GM18520 (cell line): ENCODE measurements around the gene CPSF2.

Experiments
- ATAC-seq: cut with Tn5 transposase; IDR thresholded peaks from one replicate; pipeline ENCODE4 v1.9.1; 2021; ENCODE audit not compliant: unreplicated experiment

CPSF2 gene

DNA sequence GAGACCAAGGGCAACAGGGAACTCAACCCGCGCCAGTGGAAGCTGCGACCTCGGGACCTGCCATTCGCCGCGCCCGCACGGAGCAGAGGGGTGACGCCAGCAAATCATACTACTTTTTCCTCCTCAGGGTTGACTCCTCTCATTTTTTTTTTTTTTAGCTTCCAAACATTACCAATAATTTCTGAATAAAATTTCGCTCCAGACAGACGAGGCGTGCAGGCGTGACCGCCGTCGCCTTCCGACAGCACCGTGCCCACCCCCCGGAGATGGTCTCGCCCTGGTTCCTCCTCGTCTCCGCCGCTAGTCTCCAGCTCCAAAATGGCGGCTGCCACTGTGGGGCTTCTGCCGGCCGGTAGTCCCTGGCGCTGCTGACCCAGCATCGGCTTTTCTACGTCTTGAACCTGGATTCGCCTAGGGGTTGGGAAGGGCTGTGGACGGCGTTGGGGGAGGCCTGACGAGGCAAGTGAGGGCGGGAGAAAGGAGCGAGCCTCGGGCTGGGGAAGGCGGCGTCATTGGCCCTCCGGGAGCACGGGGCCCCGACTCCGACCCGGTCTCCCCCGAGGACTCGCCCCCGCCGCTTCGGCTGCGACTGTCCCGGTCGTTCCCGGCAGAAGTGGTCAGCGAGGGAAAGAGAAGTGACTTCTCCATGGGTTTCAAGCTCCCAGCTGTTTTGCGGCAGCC is at the start of gene CPSF2, which contains the start of gene NDUFB1:
Gene CPSF2 (plus strand): TSS at position 300 of the 681 bp plus-strand sequence. CDS start 9,016 bp downstream, outside the sequence.
Gene NDUFB1 (minus strand): TSS at position 37 of the 681 bp plus-strand sequence. CDS start 4,069 bp downstream, outside the sequence.
- peak; percentile 66 for ATAC-seq

DNA sequence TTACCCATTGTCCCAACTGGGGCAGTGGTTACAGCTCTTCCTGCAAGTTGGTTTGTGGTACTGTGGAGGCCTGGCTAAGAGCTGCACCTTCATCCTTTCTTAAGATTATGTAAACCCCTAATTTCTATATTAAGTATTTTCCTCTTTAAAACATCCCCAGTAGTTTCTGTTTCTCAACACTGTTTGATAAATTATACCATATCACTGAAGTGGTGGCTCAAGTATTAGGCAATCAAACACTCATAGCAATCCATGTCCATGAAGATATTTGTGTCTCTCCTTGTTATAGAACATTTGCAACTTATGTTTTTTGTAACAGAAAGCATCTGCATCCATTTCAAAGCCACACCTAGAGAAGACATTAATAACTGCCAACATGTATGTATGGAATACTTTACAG is 47.2 kb upstream of the CPSF2 start:
- ATAC-seq, result no peak

DNA sequence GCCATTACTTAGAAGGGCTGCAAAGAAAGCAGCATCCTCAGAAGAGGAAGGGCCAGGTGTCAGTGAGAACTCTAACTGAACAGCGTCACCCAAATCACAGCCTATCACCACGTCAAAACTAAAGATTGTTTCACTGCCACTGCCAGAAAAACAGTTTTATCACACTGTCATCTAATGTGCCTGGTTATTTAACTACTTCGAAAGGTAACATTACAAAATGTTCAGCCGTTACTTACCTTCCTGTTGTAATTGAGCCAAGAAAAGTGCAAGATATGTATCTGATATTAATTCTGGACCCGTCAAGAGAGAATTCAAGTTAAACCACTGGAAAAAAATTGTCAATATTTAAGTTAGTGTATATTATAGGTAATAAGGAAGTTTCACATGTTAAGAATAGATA is 33.3 kb upstream of the CPSF2 start:
- ATAC-seq, result no peak

DNA sequence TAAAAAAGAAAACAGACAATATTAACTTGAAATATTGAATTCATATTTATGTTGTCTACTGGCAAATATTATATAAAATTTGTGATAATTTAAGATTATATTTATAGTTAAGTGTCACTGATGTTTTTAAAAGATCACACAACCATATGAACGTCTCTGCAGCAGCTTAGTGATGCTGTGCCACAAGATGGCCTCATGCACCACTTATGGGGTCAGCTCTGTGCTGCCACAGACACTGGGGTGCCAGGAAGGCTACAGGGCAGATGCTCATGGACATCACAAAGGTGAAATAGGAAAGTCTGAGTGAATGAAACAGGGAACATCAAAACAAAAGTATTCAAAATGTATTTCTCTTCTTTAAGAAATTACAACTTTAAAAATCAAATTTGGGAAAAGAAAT is 28.4 kb upstream of the CPSF2 start:
- ATAC-seq, result no peak

DNA sequence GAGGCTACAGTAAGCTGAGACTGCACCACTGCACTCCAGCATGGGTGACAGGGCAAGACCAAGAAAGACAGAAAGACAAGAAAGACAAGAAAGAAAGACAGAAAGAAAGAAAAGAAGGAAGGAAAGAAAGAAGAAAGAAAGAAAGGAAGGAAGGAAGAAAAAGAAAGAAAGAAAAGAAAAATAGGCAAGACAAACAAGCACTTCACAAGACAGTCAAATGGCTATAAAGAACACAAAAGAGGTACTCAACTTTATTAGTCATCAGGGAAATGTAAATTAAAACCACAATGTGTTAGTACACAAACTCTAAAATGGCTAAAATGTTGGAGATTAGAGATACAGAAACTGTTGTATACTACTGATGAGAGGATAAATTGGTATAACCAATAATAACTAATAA is 22.0 kb upstream of the CPSF2 start:
- ATAC-seq, result no peak

DNA sequence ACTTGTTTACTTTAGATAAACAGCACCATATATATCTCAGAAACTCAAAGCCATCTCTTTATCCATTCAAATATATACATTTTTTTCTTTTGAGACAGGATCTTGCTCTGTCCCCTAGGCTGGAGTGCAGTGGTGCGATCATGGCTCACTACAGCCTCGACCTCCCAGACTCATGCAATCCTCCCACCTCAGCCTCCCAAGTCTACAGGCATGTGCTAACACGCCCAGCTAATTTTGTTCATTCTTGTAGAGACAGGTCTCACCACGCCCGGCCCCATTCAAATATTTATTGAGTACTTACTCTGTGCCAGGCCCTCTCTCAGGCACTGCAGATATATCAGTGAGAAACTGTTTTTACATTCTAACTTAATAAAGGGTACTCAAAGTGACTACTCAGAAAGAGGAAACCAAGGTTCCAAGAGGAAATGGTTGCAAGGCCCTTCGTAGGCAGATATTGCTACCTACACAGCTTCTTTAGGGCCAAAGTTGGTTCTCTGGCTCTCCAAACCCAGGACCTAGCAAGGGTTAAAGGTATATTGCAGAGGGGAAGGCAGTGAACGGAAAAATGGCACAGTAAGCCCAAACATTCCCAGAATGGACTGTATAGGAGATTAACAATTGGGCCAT is 18.3 kb upstream of the CPSF2 start:
- ATAC-seq, result no peak

DNA sequence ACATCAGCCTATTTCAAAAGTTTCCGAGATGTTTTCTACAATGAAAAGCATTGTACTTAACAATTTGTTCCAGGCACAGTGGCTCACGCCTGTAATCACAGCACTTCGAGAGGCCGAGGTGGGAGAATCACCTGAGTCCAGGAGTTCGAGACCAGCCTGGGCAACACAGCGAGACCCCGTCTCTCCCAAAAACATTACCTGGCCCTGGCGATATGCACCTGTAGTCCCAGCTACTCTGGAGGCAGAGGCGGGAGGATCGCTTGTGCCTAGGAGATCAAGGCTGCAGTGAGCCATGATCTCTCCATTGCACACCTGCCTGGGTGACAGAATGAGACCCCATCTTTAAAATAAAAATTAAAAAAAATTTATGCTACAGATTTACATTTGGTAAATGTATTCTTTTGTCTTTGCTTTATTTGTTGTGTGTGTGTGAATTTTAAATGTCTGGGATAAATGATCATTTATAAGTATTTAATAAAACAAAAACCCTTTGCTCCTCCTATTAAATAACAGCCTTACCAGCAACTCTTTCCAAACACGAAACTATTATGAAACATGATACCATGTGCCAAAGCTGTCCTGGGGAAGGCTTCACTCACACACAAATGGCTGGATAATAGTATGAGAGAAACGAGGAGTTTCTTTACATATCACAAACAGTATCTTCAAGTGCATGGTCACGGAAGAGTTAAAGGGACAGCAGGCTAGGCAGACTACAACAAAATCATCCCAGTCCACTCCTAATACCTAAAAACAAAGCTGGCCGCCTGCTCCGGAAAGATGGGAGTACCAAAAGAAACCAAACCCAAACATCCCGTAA is 16.5 kb upstream of the CPSF2 start:
- ATAC-seq, result no peak

DNA sequence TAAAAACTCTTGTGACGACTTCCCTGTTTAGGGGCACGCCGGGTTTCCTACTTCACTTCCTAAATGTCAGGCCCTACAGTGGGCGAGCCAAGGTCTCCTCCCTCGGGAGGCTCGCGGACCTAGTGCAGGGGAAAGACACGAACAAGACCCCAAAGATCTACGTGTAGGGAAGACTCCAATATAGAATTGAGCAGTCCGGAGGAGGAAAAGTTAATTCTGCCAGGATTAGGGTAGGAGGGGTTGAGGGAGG is 16.0 kb upstream of the CPSF2 start:
- no peak for ATAC-seq

DNA sequence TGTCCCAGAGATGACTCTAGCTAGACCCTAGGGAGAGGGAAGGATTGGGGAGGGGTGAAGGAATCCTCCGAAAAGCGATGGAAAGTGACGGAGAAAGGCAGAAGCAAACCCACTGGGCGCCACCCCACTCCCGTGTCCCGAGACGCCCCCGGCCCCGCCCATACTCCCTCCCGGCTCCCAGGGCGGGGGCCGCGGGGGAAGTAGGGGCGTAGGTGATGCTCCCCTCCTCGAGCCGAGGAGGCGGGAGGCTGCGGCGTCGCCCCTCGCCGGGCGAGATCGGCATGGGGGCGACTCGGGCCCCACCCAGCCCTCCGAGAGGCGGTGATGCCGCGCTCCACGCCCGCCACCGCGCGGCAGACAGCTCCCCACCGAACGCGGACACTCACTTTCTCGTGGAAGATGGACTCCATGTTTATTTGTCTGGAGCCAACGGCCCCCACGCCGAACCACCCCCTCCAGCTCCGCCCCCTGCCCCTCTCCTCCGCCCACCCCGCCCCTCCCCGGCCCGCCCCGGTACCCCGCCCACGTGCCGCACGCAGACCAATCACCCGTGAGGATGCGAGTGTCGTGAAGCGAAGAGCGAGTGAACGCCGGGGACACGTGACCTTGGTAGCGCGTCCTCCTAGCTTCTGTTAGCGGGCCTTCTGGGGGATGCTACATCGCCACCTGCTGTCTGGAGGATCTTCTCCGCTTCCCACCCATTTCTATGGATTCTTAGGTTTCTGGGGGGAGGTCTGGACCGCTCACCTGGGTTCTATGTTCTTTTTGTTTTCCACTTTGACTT is 15.4 kb upstream of the CPSF2 start, which contains the start of gene ATXN3:
Gene ATXN3 (minus strand): TSS at position 440 of the 784 bp plus-strand sequence. CDS start 30 bp downstream, at position 410.
- peak; percentile 72 for ATAC-seq

DNA sequence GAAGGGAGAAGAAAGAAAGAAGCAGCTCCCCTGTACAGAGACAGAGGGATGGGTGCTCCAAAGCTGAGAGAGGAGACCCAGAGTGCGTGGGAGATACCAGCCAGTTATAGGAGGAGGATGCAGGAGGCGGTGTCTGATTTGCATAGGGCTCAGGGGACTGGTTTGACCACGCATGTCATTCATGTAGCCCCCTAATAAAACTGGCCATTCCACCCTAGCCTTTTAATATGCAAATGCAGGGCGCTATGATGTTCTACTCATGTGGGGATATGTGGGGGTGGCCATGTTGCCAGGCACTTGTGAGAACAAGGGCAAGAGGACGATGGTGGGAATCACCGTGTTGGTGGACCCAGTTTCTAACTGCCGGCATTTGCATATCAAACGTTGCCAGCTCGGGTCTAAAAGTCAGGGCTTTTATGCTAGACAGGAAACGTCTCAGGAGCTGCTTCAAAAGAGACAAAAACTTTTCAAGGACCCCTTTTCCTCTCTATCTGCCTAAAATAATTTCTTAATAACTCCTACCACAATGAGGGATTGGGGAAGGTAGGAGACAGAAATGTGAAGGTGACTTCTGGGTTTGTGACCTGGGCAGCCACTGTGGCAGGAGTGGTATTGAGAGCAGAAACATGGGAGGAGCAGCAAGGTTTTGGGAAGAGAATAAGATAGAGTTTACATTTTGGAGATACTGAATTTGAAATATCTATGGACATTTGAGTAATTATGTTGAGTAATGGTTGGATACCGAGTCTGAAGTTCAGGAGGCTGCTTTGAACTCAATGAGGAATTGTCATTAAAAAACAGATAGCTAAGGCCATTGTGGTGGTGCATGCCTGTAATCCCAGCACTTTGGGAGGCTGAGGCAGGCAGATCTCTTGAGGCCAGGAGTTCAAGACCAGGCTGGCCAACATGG is 13.2 kb upstream of the CPSF2 start:
- ATAC-seq, result no peak

DNA sequence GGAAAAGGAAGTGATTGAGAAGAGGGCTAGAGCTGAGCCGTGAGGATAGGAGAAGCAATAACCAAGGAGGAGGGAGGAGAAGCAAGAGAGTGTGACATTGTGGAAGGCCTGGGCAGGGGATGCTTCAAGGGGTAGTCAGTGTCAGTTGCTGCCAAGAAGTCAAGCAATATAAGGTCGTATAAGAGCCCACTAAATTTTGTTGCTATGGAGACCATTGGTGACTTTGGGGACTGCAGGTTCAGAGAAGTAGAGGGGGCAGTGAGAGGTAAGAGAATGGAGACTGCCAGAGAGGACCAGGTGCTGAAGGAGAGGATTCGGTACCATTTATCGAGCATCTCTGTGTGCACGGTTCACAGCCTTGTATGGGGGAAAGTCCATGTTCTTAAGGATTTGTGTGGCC is 12.3 kb upstream of the CPSF2 start:
- no peak for ATAC-seq

DNA sequence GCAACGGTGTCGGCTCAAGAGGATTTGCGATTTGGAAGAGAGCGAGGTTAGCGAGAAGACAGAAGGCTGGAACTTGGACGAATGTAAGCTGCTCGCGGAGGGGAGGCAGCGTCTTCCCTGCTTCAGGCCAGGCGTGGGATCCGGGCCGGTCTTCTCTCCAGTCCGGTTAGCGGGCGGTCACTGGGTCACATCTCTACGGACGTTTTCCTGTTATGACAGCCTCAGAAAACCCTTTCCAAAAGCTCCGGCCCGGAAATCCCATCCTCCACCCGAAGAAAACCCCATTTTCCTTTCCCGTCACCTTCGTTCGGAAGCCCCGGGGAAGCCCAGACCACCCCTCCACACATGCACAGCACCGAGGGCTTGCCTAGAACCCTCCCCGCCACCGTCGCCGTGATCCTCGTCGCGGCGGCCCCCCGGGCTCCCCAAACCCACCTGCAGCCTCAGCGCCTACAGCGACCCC is 531 bp upstream of the CPSF2 start:
- no peak for ATAC-seq

DNA sequence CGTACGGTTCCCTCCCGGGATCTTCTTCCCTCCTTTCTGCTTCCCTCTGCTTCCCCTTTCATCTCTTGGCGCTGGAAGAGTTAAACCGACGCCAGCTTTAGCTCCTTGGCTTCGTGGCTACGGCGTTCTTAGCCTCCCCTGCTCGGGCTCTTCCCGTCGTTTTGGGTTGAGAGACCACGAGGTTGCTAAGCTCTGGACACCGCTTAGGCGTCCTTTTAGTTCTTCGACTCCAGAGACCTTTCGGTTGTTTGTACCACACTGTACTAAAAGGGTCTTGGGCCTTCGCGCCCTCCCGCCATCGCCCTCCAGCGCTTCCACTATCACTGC is 545 bp downstream of the CPSF2 start:
- no peak for ATAC-seq

DNA sequence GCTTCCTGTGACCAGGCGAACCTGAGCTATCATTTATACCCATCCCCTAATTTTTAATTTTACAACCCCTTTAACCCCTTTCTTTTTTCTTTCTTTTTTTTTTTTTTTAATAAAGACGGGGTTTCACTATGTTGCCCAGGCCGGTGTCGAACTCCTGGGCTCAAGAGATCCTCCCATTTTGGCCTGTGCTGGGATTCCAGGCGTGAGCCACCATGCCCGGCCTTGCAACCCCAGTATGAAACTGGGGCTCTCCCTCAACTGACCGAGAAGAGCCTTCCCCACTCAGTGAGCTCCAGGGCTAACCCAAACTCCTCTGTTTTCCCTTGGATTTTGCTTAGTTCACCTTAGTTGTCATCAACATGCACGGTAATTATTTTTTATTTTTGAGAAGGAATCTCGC is 992 bp downstream of the CPSF2 start:
- ATAC-seq, result no peak

DNA sequence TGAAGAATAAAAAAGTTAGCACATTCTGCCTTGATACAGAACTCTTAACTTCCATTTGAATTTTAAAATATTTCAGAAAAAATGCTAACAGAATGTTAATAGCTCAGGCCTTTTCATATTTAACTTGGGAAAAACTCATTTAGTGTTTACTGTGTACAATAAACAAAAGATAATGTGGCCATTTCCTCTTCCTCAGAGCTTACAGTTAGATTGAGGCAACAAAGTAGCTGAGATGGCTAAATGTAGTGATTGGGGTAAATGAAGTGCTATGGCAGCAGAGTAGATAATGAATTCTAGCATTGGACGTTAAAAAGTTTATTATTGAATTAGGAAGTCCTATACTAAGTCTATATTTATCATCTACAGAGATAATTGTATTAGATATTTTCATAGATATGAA is 12.7 kb downstream of the CPSF2 start:
- ATAC-seq, result no peak

DNA sequence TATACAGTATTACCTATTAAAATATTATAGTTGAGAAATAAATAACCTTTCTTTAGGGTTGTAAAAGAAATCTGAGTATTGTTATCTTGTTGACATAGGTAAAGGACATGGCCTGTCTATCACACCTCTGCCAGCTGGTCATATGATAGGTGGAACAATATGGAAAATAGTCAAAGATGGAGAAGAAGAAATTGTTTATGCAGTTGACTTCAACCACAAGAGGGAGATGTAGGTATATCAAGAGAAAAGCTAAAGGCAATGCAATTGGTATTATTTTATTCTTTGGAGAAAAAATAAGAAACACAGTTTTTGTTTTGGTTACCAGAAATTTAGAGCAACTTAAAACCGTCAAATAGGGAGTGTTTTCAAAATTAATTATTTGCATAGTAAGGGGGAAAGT is 13.5 kb downstream of the CPSF2 start:
- no peak for ATAC-seq

DNA sequence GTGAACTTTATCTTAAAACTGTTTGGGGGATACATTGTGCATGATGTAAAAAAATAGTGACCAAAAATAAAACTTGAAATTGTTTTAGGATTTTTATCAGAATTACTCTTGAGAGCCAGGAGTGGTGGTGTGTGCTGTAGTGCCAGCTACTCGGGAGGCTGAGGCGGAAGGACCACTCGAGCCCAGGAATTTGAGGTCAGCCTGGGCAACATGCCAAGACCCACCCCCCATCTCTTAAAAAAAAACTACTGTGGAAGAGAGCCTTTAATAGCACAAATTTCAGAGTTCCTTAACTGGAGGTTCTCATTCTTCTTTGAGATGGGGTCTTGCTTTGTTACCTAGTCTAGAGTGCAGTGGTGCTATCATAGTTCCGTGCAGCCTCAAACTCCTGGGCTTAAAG is 21.5 kb downstream of the CPSF2 start:
- ATAC-seq, result no peak

DNA sequence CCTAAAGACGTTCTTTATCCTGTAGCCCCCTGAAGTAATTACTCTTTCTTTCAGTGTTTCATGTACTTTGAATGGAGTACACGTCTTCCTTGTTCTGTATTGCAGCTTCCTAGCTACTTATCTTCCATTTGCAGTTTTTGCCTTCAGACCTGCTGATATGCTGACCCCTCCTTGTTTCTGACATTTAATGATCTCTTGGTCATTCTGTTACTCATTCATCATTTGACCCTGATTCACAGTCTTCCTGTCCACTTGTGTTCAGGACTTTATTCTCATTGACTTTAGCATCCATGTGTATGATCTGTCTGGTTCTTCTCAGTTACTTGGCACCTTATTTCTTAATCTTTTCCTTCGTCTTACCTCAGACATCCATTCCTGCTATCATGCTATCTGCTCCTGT is 22.2 kb downstream of the CPSF2 start:
- no peak for ATAC-seq

DNA sequence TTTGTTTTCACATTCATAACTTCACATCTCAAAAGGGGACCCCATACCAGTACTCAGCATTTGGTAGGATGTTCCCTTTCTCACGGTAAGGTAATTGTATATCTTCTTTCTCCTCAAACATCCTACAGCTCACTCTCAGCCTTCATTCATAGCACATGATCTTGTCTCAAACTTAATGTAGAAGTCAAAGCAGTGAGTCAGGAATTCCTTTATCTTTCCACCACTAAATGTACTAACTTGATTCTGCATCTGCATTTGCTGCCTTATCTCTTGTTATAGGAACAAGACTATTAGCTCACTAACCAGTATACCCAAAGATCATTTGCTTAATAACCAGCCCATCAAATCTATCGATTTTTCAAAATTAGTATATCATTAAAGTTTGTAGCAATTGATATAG is 22.9 kb downstream of the CPSF2 start:
- ATAC-seq, result no peak

DNA sequence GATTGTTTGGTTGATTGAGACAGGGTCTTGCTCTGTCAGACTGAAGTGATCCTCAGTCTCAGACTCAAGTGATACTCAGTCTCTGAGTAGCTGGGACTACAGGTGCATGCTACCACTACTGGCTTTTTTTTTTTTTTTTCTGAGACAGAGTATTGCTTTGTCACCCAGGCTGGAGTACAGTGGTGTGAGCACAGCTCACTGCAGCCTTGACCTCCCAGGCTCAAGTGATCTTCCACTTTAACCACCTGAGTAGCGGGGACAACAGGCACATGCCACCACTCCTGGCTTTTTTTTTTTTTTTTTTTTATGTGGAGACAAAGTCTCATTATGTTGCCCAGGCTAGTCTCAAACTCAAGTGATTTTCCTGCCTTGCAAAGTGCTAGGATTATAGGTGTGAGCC is 31.8 kb downstream of the CPSF2 start:
- ATAC-seq, result no peak
